ENCODE measurements around the gene INTS15. TPM values are rescaled to one million over a fixed set of nuclear protein-coding genes. Genes with fewer than 3 reads are reported as not detected.
A peak's percentile ranks its signal among the peaks of the same experiment; 100 is the strongest.

INTS15 gene
- 10 to 100 TPM; 22.5 to 24.4 TPM for total RNA-seq
- long read RNA-seq, partial matches to known transcripts: 0 of 1 reads
- long read RNA-seq, other reads (novel, unspliced or antisense): 1 of 1 reads

- peak; percentile 55 to 86 for DNase-seq
- ATAC-seq: peak; percentile 87
- intact Hi-C loops (cut with DNase I, micrococcal nuclease): no loop called here
Observed at GRCh38 chr7:6589829-6590644, at the start of gene INTS15. TSS of gene INTS15 (plus strand) at chr7:6590021. CDS start at chr7:6590284, 263 bp downstream.

- DNase-seq (no peak), ATAC-seq (no peak)
- intact Hi-C loops (cut with DNase I, micrococcal nuclease): no loop called here
Observed at GRCh38 chr7:6542368-6542767, 47.5 kb upstream of the INTS15 start.

- DNase-seq: no peak
- intact Hi-C loops (cut with DNase I, micrococcal nuclease): no loop called here
- no peak for ATAC-seq
Observed at GRCh38 chr7:6545398-6546126, 44.3 kb upstream of the INTS15 start.

GRCh38 chr7:6546498-6547251, 43.1 kb upstream of the INTS15 start:
- DNase-seq (no peak), ATAC-seq (peak; percentile 84)
- intact Hi-C loops (cut with DNase I, micrococcal nuclease): no loop called here

GRCh38 chr7:6547400-6547799, 42.4 kb upstream of the INTS15 start:
- intact Hi-C loops (cut with DNase I, micrococcal nuclease): no loop called here
- ATAC-seq (no peak), DNase-seq (no peak)

GRCh38 chr7:6551016-6551511, 38.8 kb upstream of the INTS15 start, which contains the start of gene GRID2IP:
TSS of gene GRID2IP (minus strand) at chr7:6551461. CDS start at chr7:6551436, 25 bp downstream.
- ATAC-seq (no peak), DNase-seq (no peak)
- intact Hi-C loops (cut with DNase I, micrococcal nuclease): no loop called here

- DNase-seq (no peak), ATAC-seq (no peak)
- intact Hi-C loops (cut with DNase I, micrococcal nuclease): no loop called here
Observed at GRCh38 chr7:6553448-6554044, 36.3 kb upstream of the INTS15 start.

- intact Hi-C loops (cut with DNase I, micrococcal nuclease): no loop called here
- DNase-seq (no peak), ATAC-seq (no peak)
Observed at GRCh38 chr7:6554848-6555247, 35.0 kb upstream of the INTS15 start.

GRCh38 chr7:6556196-6556595, 33.6 kb upstream of the INTS15 start:
- ATAC-seq (peak; percentile 63), DNase-seq (peak in 1 of 2 donors; percentile 24)
- intact Hi-C loops (cut with DNase I, micrococcal nuclease): no loop called here

GRCh38 chr7:6558837-6559236, 31.0 kb upstream of the INTS15 start:
- peak; percentile 54 for ATAC-seq

GRCh38 chr7:6559896-6560295, 29.9 kb upstream of the INTS15 start:
- DNase-seq: no peak
- intact Hi-C loops (cut with DNase I, micrococcal nuclease): no loop called here
- ATAC-seq: no peak

More at GRCh38 chr7:6558837-6559236, 31.0 kb upstream of the INTS15 start:
- intact Hi-C loops (cut with DNase I, micrococcal nuclease): no loop called here
- peak in 1 of 2 donors; percentile 35 for DNase-seq

- no peak for DNase-seq
- intact Hi-C loops (cut with DNase I, micrococcal nuclease): no loop called here
- ATAC-seq: no peak
Observed at GRCh38 chr7:6562106-6562505, 27.7 kb upstream of the INTS15 start.

GRCh38 chr7:6563936-6564770, 25.7 kb upstream of the INTS15 start:
- DNase-seq (no peak), ATAC-seq (no peak)
- intact Hi-C loops (cut with DNase I, micrococcal nuclease): no loop called here

- DNase-seq (no peak), ATAC-seq (no peak)
- intact Hi-C loops (cut with DNase I, micrococcal nuclease): no loop called here
Observed at GRCh38 chr7:6565655-6566054, 24.2 kb upstream of the INTS15 start.

- ATAC-seq: no peak
- DNase-seq: no peak
- intact Hi-C loops (cut with DNase I, micrococcal nuclease): no loop called here
Observed at GRCh38 chr7:6567886-6568285, 21.9 kb upstream of the INTS15 start.

GRCh38 chr7:6571160-6571779, 18.6 kb upstream of the INTS15 start:
- intact Hi-C loops (cut with DNase I, micrococcal nuclease): no loop called here
- no peak for DNase-seq
- no peak for ATAC-seq

- no peak for ATAC-seq
Observed at GRCh38 chr7:6575281-6576023, 14.4 kb upstream of the INTS15 start.

More at GRCh38 chr7:6575281-6576023, 14.4 kb upstream of the INTS15 start:
- intact Hi-C loops (cut with DNase I, micrococcal nuclease): no loop called here
- no peak for DNase-seq
